COR-L47 (cell line): ENCODE results near the gene MACROD2.

Source experiments
- DNase-seq: peaks from one replicate; lab custom pipeline; 2025; lab: John Stamatoyannopoulos, UW

Gene MACROD2

DNA sequence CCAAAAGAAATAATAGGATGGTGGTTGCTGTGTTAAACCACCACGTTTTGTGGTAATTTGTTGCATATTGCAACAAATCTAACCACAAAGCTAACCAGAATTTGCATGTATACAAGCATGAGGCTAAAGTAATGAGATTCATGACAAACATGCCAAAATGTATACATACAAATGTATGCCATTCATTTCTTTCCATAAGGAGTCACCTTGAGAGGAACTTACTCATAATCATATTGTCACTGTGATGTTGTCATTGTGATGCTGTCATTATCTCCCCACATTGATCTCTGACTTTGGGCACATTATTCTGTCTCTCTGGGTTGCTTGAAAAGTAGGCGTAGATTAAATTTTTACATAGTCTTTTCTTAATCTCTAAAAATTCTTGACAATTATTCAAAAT is 1228.9 kb downstream of the MACROD2 start:
- no peak for DNase-seq

DNA sequence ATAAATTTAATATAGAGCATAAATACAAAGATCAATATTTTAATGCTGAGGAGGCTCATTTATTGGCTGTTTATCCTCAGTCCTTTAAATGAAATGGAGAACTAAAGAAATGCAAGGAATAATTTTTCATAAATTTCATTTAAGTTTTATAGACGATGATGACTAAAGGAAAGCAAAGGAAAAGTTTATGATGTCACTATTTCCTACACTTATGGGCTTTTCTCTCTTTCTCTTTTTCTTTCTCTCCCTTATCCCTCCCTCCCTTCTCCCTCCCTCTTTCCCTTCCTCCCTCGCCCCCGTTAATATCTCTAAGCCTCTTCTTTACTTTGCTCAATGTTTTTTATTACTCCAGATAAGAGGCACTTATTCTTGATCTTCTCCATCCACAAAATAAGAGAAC is 1231.8 kb downstream of the MACROD2 start:
- DNase-seq = no peak

DNA sequence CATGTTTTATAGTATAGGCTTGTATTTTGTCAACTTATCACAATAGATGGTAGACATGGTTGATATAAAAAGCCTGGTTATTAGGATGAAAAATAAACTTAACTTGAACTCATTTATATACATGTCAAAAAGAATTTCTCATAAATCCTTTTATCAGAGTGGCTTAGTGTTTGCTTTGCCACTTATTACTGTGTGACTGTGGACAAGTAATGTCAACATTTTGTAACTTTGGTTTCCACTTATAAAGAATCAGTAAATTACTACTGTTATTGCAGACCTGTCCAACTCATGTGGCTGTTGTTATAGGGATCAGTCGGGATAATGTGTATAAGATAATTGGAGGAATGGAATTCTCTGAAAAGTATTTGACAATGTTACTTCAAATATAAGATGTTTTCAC is 1236.9 kb downstream of the MACROD2 start:
- no peak for DNase-seq

DNA sequence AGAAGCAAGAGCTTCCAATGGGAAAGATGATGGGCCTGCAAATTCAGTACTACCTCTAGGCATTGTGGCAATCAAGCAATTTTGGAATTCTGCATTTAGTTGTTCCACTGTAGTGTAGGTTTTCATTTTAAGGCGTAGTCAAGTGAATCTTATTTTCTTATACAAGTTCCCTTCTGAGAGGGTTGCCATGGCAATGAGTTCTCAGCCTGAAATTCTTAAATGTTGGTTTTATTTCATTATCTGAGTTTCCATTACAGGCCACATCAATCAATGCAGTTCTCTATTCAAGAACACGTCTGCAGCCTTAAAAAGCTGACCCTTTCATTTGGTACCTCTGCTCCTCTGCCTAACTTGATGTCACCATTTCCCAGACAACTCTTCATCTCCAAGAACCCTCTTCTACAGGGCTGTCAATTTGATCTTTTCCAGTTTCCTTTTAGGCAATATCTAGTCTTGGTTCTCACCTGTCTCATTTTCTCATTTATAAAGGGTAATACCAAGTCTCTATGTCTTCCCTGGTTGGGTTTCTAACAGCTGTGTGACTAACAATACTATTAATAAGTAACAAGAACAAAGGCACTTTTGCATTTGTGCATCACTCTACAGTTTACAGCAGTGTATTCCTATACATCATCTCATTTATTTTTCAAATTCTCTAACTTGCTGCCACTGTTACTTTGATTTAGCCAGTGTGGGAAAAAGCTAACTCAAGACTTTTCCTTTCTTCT is 1240.3 kb downstream of the MACROD2 start:
- no peak for DNase-seq

DNA sequence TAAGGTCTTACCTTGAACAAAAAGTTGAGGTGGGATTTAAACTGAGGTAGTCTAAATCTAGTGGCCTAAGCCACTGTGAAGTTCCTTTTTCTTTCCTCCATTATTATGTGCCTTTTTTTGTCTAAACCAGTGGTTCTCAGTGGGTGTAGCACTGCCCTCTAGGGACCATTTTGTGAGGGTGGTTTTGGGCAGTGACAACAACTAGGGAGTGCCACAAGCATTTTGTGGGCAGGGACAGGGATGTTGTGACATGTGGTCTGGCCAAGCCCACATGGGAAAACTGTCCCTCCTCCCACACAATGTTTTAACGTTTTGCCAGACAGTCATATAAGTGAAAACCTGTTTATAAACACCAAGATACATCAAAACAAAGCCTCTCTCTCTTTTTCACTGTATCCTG is 1241.5 kb downstream of the MACROD2 start:
- peak; percentile 27 for DNase-seq

DNA sequence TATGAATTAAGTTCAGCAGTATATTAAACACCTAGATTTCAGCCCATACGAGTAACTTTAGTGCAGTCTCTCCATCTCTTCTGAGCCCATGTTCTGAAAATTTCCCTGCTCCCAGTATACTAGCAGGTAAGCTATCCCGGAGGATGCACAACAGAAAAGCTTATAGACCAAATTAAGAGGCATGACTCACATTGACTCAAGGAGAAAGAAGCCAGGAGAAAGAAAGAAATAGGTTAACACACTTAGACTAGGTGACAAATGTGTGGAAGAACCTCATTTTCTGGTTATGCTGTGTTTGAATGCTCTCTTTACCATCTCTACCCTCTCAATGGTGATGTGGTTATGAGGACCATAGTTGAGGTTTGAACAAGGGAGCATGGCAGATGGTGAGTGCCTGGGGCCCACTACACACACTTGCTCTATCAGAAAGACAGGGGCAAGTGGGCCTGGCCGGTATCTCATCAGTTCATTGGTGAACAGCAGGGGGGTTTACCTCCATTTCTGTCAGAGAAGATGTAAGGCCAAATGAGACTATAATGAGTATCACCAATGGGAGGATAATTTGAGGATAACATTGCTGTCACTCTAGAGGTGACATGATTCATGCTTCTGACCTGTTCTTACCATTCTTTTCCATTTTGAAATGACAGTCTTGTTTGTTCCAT is 1244.4 kb downstream of the MACROD2 start:
- no peak for DNase-seq

DNA sequence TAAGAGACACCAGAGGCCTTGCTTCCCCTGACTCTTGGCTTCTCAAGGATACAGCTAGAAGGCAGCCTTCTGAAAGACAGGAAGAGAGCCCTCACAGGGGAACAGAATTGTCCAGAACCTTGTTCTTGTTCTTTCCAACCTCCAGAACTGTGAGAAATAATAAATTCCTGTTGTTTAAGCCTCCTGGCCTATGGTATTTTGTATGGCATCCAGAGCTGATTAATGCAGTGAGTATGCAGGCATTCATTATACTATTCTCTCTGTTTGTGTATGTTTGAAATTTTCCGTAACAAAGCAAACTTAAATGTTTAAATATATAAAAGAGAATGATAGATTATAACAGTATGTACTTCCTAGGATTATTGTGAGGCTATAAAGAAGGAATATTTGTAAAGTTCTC is 1245.5 kb downstream of the MACROD2 start:
- DNase-seq = no peak

DNA sequence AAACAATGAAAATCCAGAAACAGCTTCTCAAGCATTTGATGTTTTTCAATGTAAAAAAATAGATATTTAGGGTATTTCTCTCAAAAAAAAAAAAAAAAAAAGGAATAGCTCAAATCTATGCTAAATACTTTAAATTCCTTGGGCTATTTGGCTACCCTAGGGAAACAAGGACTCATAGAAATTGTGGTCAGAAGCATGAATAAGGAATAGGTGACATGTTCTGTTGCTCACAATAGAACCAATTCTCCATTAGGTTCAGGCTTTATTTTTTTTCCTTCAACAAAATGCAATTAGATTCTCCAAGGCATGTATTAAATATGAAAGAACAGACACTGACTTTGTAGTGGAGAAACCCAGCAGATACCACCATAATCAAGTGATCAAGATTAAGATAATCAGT is 1246.4 kb downstream of the MACROD2 start:
- no peak for DNase-seq

DNA sequence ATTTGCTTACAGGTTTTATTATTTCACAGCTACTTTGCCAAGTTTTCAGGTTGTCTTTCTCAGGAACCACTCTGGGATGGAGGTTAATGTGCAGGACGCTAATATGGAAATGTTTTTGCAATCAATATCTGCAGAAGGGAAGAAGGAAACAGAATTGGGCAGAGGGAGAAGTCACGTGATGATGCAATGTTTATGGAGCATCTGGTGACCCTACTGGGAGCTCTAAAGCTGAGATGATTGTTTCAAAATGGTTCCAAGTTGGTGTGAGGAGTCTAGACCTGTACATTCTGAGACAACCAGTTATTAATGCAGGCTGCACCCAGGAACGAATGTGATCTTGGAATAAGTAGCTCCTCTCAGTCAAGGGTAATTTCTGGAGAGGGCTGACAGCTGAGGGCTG is 1247.5 kb downstream of the MACROD2 start:
- DNase-seq = no peak

DNA sequence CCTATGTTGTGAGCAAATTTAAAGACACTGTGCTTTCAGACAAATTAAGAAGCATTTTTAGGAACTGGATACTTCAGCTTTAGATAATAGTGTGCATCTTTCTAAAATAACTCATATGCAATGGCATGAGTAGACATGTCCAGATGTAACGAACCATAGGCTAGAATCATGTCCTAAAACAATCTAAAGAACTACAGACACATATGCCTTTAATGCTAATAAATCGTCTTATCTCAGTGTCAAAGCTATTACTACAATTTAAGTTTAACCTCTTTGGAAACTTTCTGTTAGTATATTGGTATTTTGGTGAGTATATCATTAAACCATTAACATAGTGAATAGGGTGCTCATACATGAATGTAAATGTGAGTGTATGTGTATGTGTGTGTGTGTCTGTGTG is 1250.6 kb downstream of the MACROD2 start:
- no peak for DNase-seq

DNA sequence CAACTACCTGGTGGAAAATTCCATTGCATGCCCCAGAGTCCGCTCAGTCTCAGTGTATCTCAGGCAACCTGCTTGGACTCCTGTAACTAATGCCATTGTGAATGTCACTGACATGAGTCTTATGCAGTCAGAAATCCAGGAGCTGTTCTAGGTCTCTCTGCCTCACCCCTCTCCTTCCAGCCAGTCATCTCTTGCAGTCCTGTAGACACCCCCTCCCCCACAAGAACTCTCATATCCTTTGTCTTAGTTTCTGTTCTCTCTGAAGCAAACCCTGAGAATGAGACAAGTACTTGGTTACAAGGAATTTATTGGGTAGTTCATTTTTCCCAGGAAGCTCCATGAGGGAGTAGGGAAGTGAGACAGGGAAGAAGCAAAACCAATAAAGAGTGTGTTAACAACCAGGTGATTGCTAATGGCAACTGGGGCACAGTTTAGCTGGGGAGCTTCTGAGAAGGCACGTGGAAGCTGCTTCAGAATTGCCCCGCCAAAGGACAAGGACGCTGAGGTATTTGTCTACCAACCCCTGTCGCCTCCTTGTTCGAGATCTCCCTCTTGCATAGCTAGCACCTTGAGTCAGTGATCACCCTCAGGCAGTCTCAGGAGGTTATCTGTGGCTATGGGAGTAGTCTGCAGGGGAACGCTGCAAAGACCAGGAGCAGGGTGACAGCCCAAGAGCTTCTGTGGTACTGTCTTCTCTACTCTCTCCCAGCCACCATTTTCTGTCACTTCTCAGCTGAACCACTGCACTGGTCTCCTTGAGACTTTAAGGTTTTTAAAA is 1253.5 kb downstream of the MACROD2 start:
- no peak for DNase-seq

DNA sequence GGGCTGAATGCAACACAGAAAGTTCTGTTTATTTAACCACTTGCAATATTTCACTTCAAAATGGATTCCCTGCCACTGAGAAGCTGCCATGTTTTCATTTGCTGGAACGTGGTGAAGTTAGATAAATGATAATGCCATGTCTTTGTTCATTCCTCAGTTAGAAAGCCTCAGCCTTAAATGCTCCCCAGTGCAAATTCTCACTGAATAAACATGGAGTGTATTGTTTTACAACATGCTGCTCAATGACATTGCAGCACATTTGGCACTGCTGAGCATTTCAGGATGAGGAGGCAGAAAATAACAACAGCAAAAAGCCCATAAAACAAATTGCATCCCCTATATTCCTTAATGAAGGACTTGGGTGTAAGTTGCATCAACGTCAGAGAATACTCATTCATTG is 1255.9 kb downstream of the MACROD2 start:
- DNase-seq = no peak

DNA sequence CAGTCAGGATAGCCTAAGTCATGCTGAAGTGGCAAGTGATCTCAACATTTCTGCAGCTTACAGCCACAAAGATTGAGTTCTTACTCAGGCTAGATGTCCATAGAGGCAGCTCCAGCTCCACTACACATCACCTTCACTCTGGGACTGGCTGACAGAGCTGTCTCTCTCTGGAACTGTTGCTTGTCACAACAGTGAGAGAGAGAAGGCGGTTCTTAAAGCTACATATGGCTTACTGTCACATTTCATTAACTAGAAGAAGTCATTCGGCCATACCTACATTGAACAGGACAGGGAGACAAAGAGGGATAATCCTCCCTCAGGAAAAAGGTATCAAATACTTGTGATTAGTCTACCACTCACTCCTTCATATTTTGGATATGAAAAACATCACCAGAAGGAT is 1257.0 kb downstream of the MACROD2 start:
- no peak for DNase-seq

DNA sequence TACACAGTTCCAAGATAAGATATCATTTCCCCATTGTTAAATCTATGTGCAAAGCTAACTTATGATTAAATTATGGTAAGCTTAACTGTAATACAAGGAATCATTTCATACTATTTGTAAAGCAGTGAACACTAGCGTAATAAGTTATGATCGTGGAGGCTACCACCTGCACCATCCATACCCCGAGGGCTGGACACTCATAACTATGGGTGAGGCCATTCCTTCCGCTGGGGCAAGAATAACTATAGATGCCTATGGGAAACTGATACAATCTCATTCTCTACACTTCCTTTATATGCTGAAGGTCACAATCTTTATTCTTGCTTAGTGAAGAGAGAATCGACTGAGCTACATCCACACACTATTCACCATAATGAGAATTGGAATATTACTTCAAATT is 1258.1 kb downstream of the MACROD2 start:
- no peak for DNase-seq

DNA sequence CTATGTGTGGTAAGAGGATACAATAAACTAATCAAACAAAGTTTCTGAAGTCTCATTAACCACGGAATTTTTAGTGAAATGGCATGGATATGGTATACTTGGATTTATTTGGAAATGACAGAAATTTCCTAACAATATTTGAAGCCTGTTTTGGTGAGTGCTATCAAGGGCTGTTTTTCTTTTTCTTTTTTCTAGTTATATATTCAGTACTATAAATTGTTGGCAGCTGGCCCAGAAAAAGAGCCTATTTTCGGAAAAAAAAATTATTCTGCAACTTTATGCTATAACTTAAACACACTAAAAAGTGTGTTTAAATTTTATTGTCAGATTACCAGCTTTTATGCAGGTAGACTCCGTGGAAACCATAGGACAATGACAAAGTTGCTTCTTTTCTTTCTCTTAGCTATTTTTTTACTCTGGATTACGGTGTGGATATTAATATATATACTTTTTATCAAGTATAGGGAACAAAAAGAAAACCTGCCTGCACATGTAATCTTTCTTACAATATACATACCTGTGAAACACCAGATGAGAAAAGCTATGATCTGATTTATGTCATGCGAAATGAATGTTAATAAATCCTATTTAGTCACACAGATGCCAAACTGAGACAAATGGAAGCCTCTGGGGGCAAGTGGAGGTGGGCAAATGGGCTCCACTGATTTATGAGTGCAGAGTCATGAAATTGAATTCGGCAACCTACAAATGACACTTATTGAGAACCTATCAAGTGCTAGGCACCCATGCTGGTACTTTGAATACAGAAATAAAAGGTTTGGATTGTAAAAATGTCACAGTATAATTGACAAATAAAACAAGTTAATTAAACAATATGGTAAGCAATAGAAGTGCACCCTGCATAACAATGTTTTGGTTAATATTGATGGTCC is 1261.6 kb downstream of the MACROD2 start:
- DNase-seq = no peak

DNA sequence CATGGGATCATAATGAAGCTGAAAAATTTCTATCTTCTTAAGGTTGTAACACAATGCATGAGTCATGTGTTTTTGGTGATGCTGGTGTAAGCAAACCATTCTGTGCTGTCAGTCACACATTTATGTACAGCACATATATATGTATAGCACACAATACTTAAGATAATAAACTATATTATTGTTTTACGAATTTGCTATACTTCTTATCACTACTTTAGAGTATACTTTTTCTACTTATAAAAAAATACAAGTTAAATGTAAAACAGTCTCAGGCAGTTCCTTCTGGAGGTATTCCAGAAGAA is 1262.2 kb downstream of the MACROD2 start:
- no peak for DNase-seq

DNA sequence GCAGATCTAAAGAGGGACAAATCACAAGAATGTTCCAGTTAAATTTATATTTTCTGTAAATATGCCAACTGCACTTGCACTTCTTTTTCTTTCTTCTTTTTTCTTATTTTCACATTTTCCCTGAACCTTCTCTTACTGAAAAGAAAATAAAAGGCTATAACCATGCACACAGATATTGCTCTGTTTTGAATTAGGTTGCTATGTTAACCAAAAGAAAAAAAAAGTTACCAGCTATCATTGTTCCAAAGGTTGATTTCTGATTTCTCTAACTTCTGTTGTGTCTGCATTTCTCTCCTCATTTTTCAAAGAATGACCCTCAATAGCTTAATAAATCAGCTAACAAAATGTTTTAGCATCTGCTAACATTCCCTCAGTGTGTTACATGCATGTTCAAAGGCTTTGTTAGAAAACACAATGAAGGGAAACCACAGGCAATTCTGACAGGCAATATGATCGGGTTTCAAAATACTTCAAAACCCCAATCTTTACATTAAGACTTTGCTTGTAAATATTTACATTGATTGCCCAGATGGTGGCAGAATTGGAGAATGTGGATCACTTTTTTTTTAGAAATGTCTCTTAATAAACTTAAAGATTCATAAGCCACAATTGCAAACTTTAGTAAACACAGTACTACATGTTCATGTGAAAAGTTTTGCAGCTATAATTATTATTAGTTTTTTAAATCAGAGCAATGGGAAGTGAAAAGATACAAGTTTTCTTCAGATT is 1270.4 kb downstream of the MACROD2 start:
- DNase-seq = no peak

DNA sequence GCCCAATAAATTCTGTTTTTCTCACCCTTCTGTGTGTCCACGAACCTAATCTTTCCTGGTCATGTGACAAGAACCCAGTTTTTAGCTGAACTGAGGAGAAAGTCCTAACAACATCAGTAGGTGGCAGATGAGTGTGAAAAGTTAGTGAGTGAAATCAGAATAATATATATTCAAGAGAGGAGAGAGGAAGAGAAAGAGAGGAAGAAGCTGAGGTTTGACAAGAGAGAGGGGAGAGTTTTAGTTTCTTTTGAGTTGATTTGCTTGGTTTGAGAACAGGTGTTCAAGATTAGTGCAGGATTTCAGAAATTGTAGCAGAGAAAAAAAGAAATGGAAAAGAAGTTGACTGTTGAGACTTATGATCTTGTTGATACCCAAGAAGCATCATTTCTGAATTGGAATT is 1272.6 kb downstream of the MACROD2 start:
- DNase-seq = no peak

DNA sequence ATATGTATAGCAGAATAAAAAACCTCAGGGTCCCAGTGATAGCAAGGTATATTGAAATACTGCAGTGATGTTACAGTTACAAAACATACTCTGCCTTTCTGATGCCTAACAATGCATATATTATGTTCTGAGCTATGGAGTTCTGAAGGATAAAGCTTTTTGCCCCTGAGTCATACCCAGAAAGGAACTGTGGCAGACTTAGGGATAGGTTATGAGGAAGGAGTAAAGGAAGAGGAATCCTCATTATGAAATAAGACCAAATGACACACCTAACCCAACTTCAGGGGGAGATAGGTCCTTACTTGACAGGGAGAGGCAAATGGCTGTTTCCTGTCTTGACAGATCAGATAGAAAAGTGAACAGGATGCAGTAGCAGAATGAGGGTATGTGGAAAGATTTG is 1282.7 kb downstream of the MACROD2 start:
- no peak for DNase-seq

DNA sequence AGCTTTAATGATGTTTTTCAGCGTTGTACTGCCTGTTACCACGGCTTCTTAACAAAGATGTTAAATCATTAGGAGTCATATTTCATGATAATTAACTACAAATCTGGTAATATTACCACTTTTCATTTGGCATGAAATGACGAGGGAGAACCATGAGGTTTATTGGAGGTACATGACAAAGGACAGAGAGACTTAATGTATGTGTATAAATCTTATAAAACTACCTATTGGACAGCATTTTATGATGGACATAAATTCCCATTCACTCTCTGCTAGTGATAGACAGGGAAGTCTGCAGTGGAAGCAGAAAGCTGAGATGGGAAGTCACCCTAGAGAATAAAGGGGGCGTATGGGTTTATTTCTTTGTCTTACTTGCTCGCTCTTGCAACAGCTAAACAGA is 1292.0 kb downstream of the MACROD2 start:
- DNase-seq = no peak

DNA sequence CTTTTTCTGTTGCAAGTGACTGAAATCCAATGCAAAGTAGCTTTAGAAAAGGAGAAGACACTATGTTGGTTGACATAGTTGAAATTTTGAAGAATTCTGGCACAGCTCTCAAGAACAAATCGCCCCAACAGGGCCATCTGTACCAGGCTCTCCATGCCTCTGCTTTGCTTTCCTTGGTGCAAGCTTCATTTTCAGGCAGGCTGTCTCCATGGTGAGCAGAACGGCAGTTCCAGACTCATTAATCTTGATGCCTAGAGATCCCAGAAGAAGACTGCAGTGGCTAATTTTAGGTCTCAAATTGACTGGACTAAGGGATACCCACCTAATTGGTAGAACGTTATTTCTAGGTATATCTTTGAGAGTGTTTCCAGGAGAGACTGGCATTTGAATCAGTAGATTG is 1292.8 kb downstream of the MACROD2 start:
- no peak for DNase-seq

DNA sequence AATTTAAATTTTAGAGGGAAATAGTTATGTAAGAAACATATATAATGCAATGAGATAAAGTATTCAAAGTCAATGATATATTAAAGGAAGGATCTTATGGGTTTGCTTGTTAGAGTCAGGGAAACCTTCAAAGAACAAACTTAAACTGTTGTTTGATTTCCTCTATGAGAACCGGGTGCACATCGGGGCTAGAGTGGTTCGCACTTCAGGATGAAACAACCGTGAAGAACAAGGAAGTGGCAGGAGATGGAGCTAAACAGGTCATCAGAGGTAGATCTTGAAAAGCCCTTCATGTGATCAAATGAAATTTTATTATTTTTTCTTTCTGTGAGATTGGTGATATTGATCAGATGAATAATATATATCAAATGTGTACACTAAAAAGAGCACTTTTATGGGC is 1294.0 kb downstream of the MACROD2 start:
- DNase-seq = no peak
